ENCODE results near the gene METTL15. TPM values are rescaled to one million over a fixed set of nuclear protein-coding genes. Genes with fewer than 3 reads are reported as not detected.
"Not testable (repeated sequence)": the region's sequence is repeated elsewhere in the genome, so short reads cannot be mapped to it uniquely, and the experiment has no call there.

Gene METTL15
- total RNA-seq, 2 donors from 2014 or later: 14.4 to 27.5 TPM

DNA sequence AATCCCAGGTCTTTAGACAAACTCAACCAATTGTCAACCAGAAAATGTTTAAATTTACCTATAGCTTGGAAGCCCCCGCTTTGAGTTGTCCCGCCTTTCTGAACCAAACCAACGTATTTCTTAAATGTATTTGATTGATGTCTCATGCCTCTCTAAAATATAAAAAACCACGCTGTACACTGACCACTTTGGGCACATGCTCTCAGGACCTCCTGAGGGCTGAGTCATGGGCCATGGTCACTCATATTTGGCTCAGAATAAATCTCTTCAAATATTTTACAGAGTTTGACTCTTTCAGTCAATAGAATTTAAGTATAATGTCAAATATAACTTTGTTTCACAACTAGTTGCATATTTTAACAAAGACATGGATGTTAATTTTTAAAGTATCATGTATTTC lies 5.9 kb upstream of the METTL15 start:
- not testable (repeated sequence) for H3K9me3 Mint-ChIP-seq; H3K36me3 Mint-ChIP-seq (ENCODE audit: low read depth); H3K27me3 Mint-ChIP-seq; ATAC-seq (replicated peaks); H3K27ac Mint-ChIP-seq; H3K4me3 Mint-ChIP-seq
- H3K4me1 Mint-ChIP-seq: peaks cover 18% of the 10 kb centered on the region

DNA sequence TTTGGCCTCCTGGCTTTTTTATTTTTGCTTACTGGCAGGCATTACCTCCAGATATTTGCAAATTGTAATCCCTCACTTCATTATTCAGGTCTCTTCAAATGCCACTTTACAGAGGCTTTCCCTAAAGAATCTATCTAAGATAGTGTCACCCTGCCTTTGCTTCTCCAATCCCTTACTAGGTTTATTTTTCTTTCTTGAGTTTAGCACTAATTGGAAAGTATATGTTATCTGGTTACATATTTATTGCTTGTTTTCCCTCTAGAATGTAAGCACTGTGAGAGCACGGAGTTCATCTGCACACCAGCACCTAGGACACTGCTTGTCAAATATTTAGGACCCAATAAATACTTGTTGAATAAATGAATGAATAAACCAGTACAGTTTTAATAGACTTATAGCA lies 3.8 kb upstream of the METTL15 start:
- Mint-ChIP-seq H3K4me3 (no peak overlapping the region), H3K4me1 (peaks cover 19% of the 10 kb centered on the region), H3K36me3 (ENCODE audit: low read depth) (peaks cover 8% of the 10 kb centered on the region), H3K27me3 (no peaks in the 10 kb centered on the region), H3K9me3 (no peaks in the 10 kb centered on the region), H3K27ac (no peak overlapping the region)
- no peak for ATAC-seq (replicated peaks)

DNA sequence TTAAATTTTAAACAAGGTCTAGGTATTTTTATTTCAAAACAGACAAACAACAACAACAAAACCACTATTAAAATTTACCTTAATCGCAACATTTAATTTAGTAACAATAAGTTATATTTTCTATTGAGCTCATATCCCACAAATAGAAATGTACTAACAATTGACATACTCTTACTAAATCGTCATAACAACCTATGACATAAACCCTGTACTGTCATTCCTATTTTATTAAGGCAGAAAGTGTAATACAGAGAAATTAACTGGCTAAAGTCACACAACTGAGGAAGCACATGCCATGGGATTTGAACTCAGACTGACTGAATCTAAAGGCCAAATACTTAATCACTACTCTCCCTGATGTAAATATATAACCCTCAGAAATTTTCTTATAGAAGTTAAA lies 3.2 kb upstream of the METTL15 start:
- H3K4me3 Mint-ChIP-seq: no peak overlapping the region
- no peak for ATAC-seq (replicated peaks)
- peaks cover 8% of the 10 kb centered on the region for H3K36me3 Mint-ChIP-seq (ENCODE audit: low read depth)
- H3K27ac Mint-ChIP-seq: no peak overlapping the region
- H3K27me3 Mint-ChIP-seq: no peaks in the 10 kb centered on the region
- H3K4me1 Mint-ChIP-seq: peaks cover 17% of the 10 kb centered on the region
- H3K9me3 Mint-ChIP-seq: no peaks in the 10 kb centered on the region

GRCh38 chr11:28105869-28106268 lies 2.3 kb upstream of the METTL15 start:
- peaks cover 13% of the 10 kb centered on the region for H3K4me1 Mint-ChIP-seq
- H3K27ac Mint-ChIP-seq: peak overlapping the region; percentile 47
- H3K27me3 Mint-ChIP-seq: no peaks in the 10 kb centered on the region
- H3K9me3 Mint-ChIP-seq: no peaks in the 10 kb centered on the region
- no peak for ATAC-seq (replicated peaks)
- peaks cover 14% of the 10 kb centered on the region for H3K36me3 Mint-ChIP-seq (ENCODE audit: low read depth)
- H3K4me3 Mint-ChIP-seq: peak overlapping the region; percentile 95

DNA sequence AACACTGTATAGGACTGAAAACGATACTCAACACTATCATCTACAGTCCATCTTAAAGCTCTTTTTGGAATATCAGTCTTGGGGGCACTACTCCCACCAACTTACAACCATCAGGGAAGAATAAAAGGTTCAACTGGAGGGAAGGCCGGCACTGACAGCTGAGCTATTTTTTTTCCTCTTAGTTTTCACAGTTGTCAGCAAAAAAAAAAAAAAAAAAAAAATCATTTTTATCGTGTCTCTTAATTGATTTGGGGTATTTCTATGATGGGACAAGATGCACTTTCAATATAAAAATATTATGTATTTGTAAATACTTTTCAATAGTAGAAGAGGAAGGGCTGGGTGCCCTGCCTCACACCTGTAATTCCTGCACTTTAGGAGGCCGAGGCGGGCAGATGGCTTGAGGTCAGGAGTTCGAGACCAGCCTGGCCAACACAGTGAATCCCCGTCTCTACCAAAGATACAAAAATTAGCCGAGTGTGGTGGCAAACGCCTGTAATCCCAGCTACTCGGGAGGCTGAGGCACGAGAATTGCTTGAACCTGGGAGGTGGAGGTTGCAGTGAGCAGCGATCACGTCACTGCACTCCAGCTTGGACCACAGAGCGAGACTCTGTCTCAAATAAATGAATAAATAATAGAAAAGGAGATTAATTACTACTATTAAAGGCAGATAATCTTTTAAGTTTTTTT lies 1.7 kb upstream of the METTL15 start:
- no peaks in the 10 kb centered on the region for H3K27me3 Mint-ChIP-seq
- peak overlapping the region; percentile 95 for H3K4me3 Mint-ChIP-seq
- H3K36me3 Mint-ChIP-seq (ENCODE audit: low read depth): peaks cover 14% of the 10 kb centered on the region
- no peak for ATAC-seq (replicated peaks)
- H3K4me1 Mint-ChIP-seq: peaks cover 13% of the 10 kb centered on the region
- H3K9me3 Mint-ChIP-seq: no peaks in the 10 kb centered on the region
- peak overlapping the region; percentile 47 for H3K27ac Mint-ChIP-seq

- H3K4me1 Mint-ChIP-seq: peaks cover 20% of the 10 kb centered on the region
- peaks cover 22% of the 10 kb centered on the region for H3K36me3 Mint-ChIP-seq (ENCODE audit: low read depth)
- no peaks in the 10 kb centered on the region for H3K9me3 Mint-ChIP-seq
- no peak for ATAC-seq (replicated peaks)
- H3K27ac Mint-ChIP-seq: peak overlapping the region; percentile 96
- H3K4me3 Mint-ChIP-seq: peak overlapping the region; percentile 95
- no peaks in the 10 kb centered on the region for H3K27me3 Mint-ChIP-seq
These were observed 918 bp upstream of the METTL15 start for GRCh38 chr11:28107191-28107749.

DNA sequence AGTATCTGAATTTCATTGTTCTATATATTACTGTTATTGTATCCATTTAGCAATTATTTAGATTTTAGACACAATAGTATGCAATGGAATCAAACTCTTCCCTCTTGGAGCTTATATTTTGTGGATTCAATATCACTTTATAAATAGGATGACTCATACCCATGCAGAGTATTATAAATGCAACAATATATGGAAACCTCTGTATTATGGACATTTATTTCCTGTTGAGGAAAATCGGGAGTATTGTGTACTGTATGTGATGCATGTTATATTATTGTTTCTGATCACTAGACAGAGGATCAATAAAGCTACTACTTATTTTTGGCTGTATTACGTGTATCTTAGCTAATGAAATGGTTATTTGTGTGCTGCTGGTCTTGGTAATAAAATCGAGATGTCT lies 770 bp downstream of the METTL15 start:
- no peaks in the 10 kb centered on the region for H3K9me3 Mint-ChIP-seq
- H3K27ac Mint-ChIP-seq: peak overlapping the region; percentile 96
- H3K4me3 Mint-ChIP-seq: peak overlapping the region; percentile 95
- peaks cover 37% of the 10 kb centered on the region for H3K36me3 Mint-ChIP-seq (ENCODE audit: low read depth)
- no peaks in the 10 kb centered on the region for H3K27me3 Mint-ChIP-seq
- peaks cover 26% of the 10 kb centered on the region for H3K4me1 Mint-ChIP-seq
- no peak for ATAC-seq (replicated peaks)

- Mint-ChIP-seq H3K9me3 (no peaks in the 10 kb centered on the region), H3K27ac (peak overlapping the region; percentile 96), H3K4me1 (peaks cover 28% of the 10 kb centered on the region), H3K36me3 (ENCODE audit: low read depth) (peaks cover 50% of the 10 kb centered on the region), H3K27me3 (no peaks in the 10 kb centered on the region), H3K4me3 (peak overlapping the region; percentile 95)
- ATAC-seq (replicated peaks): peak; percentile 22
These were observed 2.1 kb downstream of the METTL15 start for GRCh38 chr11:28110108-28110820.

GRCh38 chr11:28110821-28111200 lies 2.6 kb downstream of the METTL15 start:
- ATAC-seq (replicated peaks): no peak
- Mint-ChIP-seq H3K27me3 (no peaks in the 10 kb centered on the region), H3K36me3 (ENCODE audit: low read depth) (peaks cover 56% of the 10 kb centered on the region), H3K27ac (peak overlapping the region; percentile 96), H3K4me3 (peak overlapping the region; percentile 95), H3K4me1 (peaks cover 28% of the 10 kb centered on the region), H3K9me3 (no peaks in the 10 kb centered on the region)

DNA sequence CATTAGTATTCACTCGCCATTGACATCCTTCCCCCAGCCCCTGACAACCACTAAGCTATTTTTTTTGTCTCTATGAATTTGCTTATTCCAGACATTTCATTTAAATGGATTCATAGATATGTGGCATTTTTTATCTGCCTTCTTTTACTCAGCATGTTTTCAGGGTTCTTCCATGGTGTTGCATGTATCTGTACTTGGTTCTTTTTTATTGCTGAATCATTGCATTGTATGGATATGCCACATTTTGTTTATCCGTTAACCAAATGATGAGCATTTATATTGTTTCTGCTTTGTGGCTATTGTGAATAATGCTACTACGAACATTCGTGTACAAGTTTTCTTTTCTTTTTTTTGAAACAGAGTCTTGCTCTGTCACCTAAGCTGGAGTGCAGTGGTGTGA lies 5.9 kb downstream of the METTL15 start:
- Mint-ChIP-seq H3K4me3 (no peak overlapping the region), H3K9me3 (no peaks in the 10 kb centered on the region), H3K4me1 (peaks cover 20% of the 10 kb centered on the region), H3K27ac (no peak overlapping the region), H3K27me3 (no peaks in the 10 kb centered on the region), H3K36me3 (ENCODE audit: low read depth) (peaks cover 63% of the 10 kb centered on the region)
- no peak for ATAC-seq (replicated peaks)

DNA sequence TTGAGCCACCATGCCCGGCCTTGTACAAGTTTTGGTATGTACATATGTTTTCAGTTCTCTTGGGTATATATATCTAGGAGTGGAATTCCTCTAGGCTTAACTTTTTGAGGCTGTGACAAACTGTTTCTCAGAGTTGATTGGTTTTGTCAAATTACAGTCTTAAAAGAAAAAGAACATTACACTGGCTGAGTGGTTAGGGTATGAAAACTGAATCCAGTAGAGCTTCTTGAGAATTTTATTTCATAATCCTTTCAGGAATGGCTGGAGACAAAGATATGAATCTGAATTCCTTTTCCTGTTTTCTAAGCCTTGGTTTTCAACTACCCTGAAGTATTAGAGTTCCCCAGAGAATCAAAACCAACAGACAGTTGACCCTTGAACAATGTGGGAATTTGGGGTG lies 6.5 kb downstream of the METTL15 start:
- Mint-ChIP-seq H3K27me3 (no peaks in the 10 kb centered on the region), H3K36me3 (ENCODE audit: low read depth) (peaks cover 66% of the 10 kb centered on the region), H3K4me3 (no peak overlapping the region), H3K9me3 (no peaks in the 10 kb centered on the region), H3K27ac (no peak overlapping the region), H3K4me1 (peaks cover 15% of the 10 kb centered on the region)
- ATAC-seq (replicated peaks): no peak

GRCh38 chr11:28117712-28118111 lies 9.5 kb downstream of the METTL15 start:
- no peaks in the 10 kb centered on the region for H3K27me3 Mint-ChIP-seq
- ATAC-seq (replicated peaks): no peak
- peaks cover 53% of the 10 kb centered on the region for H3K36me3 Mint-ChIP-seq (ENCODE audit: low read depth)
- H3K4me3 Mint-ChIP-seq: no peak overlapping the region
- peaks cover 9% of the 10 kb centered on the region for H3K4me1 Mint-ChIP-seq
- no peak overlapping the region for H3K27ac Mint-ChIP-seq
- no peaks in the 10 kb centered on the region for H3K9me3 Mint-ChIP-seq

DNA sequence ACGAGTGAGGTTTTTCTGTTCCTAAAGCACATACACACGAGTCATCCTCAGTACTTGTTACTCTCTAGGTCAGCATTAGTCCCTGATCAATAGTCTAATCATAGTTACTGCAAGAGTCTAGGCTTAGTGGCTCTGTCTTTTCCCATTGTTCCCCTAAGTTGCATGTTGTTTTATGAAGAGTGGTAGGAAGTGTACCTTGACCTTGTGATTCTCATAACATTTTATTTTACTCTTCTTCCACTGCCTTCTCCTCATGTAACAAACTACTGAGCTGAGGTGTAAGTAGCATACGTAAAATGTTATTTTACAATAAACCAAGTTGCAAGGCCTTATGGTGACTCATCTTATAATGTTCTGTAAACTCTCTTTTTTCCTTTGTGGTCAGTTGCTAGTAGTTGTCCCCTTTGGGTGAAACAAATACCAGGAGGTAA lies 15.0 kb downstream of the METTL15 start:
- no peak overlapping the region for H3K27ac Mint-ChIP-seq
- no peaks in the 10 kb centered on the region for H3K9me3 Mint-ChIP-seq
- H3K4me1 Mint-ChIP-seq: peaks cover 5% of the 10 kb centered on the region
- H3K27me3 Mint-ChIP-seq: no peaks in the 10 kb centered on the region
- no peak overlapping the region for H3K4me3 Mint-ChIP-seq
- ATAC-seq (replicated peaks): no peak
- H3K36me3 Mint-ChIP-seq (ENCODE audit: low read depth): peaks cover 42% of the 10 kb centered on the region

DNA sequence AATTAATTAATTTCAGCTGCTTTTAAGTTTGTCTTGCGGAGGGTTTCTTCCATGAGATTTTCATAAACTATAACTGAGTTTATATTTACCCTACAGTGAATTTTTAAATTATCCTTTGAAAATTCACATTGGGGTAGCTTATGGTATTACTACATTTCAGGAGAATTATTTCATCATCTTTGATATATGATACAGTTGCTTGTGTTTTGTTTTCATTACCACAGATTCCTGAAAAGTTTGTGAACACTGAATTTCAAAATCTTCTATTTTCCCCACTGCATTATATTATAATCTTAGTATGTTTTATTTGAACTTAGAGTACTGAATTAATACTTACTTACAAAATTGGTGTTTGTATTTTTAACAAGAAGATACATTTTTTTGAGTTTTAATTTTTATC lies 24.4 kb downstream of the METTL15 start:
- Mint-ChIP-seq H3K4me3 (no peak overlapping the region), H3K36me3 (ENCODE audit: low read depth) (peaks cover 25% of the 10 kb centered on the region), H3K27ac (no peak overlapping the region), H3K9me3 (peaks cover 4% of the 10 kb centered on the region), H3K4me1 (no peaks in the 10 kb centered on the region), H3K27me3 (no peaks in the 10 kb centered on the region)
- no peak for ATAC-seq (replicated peaks)

DNA sequence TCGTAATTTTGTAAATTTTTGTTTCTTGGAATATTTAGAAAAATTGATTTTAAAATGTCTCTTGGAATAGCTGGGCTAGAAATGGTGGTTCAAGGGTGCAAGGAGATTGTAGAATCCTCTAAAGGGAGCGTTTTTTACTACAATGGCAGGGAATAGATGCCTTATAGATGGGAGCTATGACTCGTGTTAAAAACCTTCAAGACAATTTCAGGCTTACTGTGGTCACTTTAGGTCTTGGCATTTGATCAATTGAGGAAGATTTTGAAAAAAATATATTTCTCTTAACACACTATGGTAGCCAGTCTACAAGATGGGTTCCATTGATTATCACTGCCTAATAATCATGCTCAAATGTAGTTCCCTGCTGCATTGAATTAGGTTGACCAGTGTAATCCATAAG lies 25.0 kb downstream of the METTL15 start:
- no peak overlapping the region for H3K27ac Mint-ChIP-seq
- H3K27me3 Mint-ChIP-seq: no peaks in the 10 kb centered on the region
- H3K9me3 Mint-ChIP-seq: peaks cover 4% of the 10 kb centered on the region
- H3K4me3 Mint-ChIP-seq: no peak overlapping the region
- no peaks in the 10 kb centered on the region for H3K4me1 Mint-ChIP-seq
- H3K36me3 Mint-ChIP-seq (ENCODE audit: low read depth): peaks cover 31% of the 10 kb centered on the region
- ATAC-seq (replicated peaks): no peak
